Lung (tissue), 12 donors: ENCODE data around the gene UBXN11. TPM values are rescaled to one million over a fixed set of nuclear protein-coding genes. Genes with fewer than 3 reads are reported as not detected.

Source experiments
- ATAC-seq: fragments of 200-7000 bp; cut with Tn5 transposase; one replicate; pipeline ENCODE4 v1.9.1; 2020; ENCODE audit warnings: moderate number of reproducible peaks; ENCODE audit not compliant: insufficient read depth, low FRiP score
- DNase-seq, 3 donors: peaks; one replicate each; pipeline ENCODE4 v3.0.0-alpha.2; 2013 to 2017
- H3K27ac ChIP-seq, 2 donors: one replicate each; pipeline ENCODE4 v1.5.1; 2013; ENCODE audit warnings: mild to moderate bottlenecking in 2 of 2, moderate library complexity in 2 of 2, control low read depth in 1 of 2, inconsistent platforms in 1 of 2, low read depth in 1 of 2, low read length in 1 of 2
- H3K27me3 ChIP-seq, 3 donors: one replicate each; pipeline ENCODE4 v1.5.1; 2013; ENCODE audit warnings: low read length in 2 of 3; ENCODE audit not compliant: control insufficient read depth in 3 of 3, insufficient read depth in 3 of 3
- H3K36me3 ChIP-seq, 4 donors: one replicate each; pipeline ENCODE4 v1.5.1; 2013; ENCODE audit warnings: low read length in 4 of 4, mild to moderate bottlenecking in 1 of 4, moderate library complexity in 1 of 4; ENCODE audit not compliant: control insufficient read depth in 4 of 4, insufficient read depth in 4 of 4
- H3K4me1 ChIP-seq, 5 donors: one replicate each; pipeline ENCODE4 v1.5.1; 2013; ENCODE audit warnings: low read length in 5 of 5, mild to moderate bottlenecking in 2 of 5, moderate library complexity in 1 of 5; ENCODE audit not compliant: control insufficient read depth in 5 of 5, insufficient read depth in 5 of 5
- H3K4me3 ChIP-seq: one replicate; pipeline ENCODE4 v1.5.1; 2013; ENCODE audit warnings: mild to moderate bottlenecking, control low read depth, moderate library complexity
- H3K9ac ChIP-seq, 2 donors: one replicate each; pipeline ENCODE4 v1.5.1; 2013; ENCODE audit warnings: low read length in 2 of 2, control low read depth in 1 of 2; ENCODE audit not compliant: insufficient read depth in 1 of 2
- H3K9me3 ChIP-seq, 4 donors: one replicate each; pipeline ENCODE4 v1.5.1; 2013; ENCODE audit warnings: low read length in 3 of 4, mild to moderate bottlenecking in 1 of 4, moderate library complexity in 1 of 4; ENCODE audit not compliant: control insufficient read depth in 4 of 4, insufficient read depth in 3 of 4
- WGBS, 2 donors: extraction: QIAGEN DNeasy Blood & Tissue Kit; methylation state at CpG; one replicate each; pipeline ENCODE4 v1.1.7; 2013; 5-methylcytosine and 5-hydroxymethylcytosine counted together
- polyA plus RNA-seq, 2 donors: library from polyadenylated mRNA; stranded (reverse); fragments of 200-250 nt; gene quantifications; one replicate each; pipeline ENCODE4 v1.2.1, GENCODE V29; 2013
- total RNA-seq, 2 donors: library from RNA; depleted of rRNA in 1 of 2; stranded (reverse); fragments of >200 nt in 1 of 2; gene quantifications; one replicate each; pipeline ENCODE4 v1.2.1, GENCODE V29; 2014 to 2021
- TF ChIP-seq, protein P1 (sequence below): IDR thresholded peaks from 2 replicates; pipeline ENCODE4 v1.5.1; 2012; ENCODE audit warnings: mild to moderate bottlenecking; ENCODE audit errors: control extremely low read depth, extremely low read depth
- donor health status: control.
- donor health status: control.
- donor health status: Bipolar disorder and iron deficiency.
- donor health status: healthy.
- donor health status: DM: yes; HTN: yes; CAD: no.

The UBXN11 gene
- total and polyA plus RNA-seq, 4 donors: 20.1 to 82.1 (median 54.9) TPM

DNA sequence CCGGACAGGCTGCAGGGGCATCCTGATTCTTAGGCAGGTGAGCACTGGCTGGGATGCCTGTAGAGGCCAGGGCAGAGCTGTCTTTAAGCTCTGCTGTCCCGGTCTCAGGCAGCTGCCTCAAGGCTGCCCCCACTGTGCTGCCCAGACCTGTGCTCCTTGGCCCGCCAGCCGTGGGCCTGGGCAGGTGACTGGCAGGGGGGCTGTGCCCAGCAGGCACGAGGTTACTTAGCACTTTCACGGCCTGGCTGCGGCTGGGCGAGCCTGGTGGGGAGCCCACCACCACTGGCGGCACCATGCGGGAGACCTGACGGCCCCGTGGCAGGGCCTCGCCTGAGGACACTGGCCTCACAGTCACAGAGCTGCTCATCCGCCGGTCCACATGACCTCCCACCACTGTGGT, 39.3 kb upstream of the UBXN11 start:
- Histone ChIP-seq H3K4me1 (no peaks in the 10 kb centered on the region), H3K36me3 (no peaks in the 10 kb centered on the region), H3K9ac (no peak overlapping the region), H3K27me3 (no peaks in the 10 kb centered on the region), H3K27ac (no peak overlapping the region), H3K4me3 (no peak overlapping the region), H3K9me3 (no peaks in the 10 kb centered on the region)
- WGBS, 2 donors: 86 to 92% methylated on average over 15 of the region's 15 CpGs
- ATAC-seq: no peak
- DNase-seq: no peak
- TF ChIP-seq, protein P1, sequence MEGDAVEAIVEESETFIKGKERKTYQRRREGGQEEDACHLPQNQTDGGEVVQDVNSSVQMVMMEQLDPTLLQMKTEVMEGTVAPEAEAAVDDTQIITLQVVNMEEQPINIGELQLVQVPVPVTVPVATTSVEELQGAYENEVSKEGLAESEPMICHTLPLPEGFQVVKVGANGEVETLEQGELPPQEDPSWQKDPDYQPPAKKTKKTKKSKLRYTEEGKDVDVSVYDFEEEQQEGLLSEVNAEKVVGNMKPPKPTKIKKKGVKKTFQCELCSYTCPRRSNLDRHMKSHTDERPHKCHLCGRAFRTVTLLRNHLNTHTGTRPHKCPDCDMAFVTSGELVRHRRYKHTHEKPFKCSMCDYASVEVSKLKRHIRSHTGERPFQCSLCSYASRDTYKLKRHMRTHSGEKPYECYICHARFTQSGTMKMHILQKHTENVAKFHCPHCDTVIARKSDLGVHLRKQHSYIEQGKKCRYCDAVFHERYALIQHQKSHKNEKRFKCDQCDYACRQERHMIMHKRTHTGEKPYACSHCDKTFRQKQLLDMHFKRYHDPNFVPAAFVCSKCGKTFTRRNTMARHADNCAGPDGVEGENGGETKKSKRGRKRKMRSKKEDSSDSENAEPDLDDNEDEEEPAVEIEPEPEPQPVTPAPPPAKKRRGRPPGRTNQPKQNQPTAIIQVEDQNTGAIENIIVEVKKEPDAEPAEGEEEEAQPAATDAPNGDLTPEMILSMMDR: no peak

DNA sequence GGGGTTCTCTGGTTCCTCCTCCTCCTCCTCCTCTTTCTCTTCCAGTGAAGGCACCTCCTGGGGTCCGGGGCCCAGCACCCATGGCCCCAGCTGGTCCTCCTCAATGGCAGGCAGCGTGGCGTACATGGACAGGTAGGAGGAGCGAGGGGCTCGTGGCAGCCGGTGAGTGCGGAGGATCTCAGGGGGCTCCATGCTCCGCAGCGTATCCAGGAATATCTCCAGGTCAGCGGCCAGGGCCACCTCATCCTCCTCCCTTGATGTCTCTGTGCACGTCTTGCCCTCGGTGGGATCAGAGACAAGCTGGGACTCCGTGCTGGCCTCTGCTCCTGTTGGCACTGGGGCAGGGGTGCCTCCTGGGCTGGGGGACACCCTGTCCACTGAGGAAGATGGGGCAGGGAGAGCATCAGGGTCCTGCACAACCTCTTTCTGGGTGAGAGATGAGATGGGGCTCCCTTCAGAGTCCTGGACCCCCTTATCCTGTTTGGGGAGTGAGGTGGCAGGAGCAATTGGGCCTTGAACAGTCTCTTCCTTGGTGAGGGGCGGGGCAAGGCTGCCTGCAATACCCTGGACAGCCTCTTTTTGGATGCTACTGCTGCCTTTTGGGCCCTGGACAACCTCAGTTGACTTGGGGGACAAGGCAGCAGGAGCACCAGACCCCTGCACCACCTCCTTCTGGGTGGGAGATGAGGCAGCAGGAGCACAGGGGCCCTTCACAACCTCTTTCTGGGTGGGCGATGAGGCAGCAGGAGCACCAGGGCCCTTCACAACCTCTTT, 37.9 kb upstream of the UBXN11 start:
- no peak for DNase-seq
- ATAC-seq: no peak
- peaks cover 0 to 3% (median 0%) of the 10 kb centered on the region in 3 donors for H3K27me3 ChIP-seq
- 92 to 93% methylated on average over 15 of the region's 15 CpGs for whole genome bisulfite sequencing, 2 donors
- H3K36me3 ChIP-seq: no peaks in the 10 kb centered on the region
- H3K4me1 ChIP-seq: no peaks in the 10 kb centered on the region
- H3K9me3 ChIP-seq: no peaks in the 10 kb centered on the region
- H3K9ac ChIP-seq: no peak overlapping the region
- H3K4me3 ChIP-seq: no peak overlapping the region
- no peak overlapping the region for H3K27ac ChIP-seq
- TF ChIP-seq, protein P1: no peak

DNA sequence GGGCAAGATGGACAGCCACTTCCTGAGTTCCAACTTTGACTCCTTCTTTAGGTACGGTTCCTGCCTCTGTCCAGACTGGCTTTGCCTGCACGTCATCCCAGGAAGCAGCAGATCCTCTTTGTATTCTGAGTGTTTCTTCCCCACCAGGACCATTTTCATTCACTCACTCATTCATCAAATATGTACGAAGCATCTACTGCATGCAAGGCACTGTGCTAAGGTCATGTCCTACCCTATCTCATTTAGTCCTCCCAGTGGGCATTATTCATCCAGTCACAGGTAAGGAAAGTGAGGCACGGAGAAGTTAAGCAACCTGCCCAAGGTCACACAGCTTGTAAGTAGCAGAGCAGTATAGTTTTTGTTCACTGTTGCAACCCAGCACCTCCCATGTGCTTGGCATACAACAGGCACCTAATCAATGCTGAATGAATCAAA, 33.6 kb upstream of the UBXN11 start:
- Histone ChIP-seq H3K9me3 (no peaks in the 10 kb centered on the region), H3K4me1 (peaks cover 0 to 8% (median 0%) of the 10 kb centered on the region in 5 donors), H3K9ac (no peak overlapping the region), H3K27ac (no peak overlapping the region), H3K4me3 (no peak overlapping the region), H3K27me3 (peaks cover 0 to 21% (median 18%) of the 10 kb centered on the region in 3 donors), H3K36me3 (no peaks in the 10 kb centered on the region)
- TF ChIP-seq, protein P1: no peak
- WGBS, 2 donors: 69 to 79% methylated on average over 4 of the region's 4 CpGs
- ATAC-seq (no peak), DNase-seq (no peak)
